Omental fat pad (tissue), 4 donors: ENCODE measurements around the gene EPS8L3. TPM values are rescaled to one million over a fixed set of nuclear protein-coding genes. Genes with fewer than 3 reads are reported as not detected.

Experiments
- ATAC-seq: fragments of 150-250 bp; one replicate; pipeline ENCODE4 v1.9.1; 2016; ENCODE audit warnings: mild to moderate bottlenecking, moderate library complexity; ENCODE audit not compliant: low FRiP score
- DNase-seq: peaks from one replicate; pipeline ENCODE4 v3.0.0-alpha.2; 2019; ENCODE audit warnings: low spot score
- total RNA-seq, 4 donors: library from RNA; depleted of rRNA; stranded (reverse); fragments of >200 nt; gene quantifications; one replicate each; pipeline ENCODE4 v1.1.0, GENCODE V29; 2016
- TF ChIP-seq, protein P1 (sequence below), 3 donors: fragments of 450-650 bp; IDR thresholded peaks; one replicate each; pipeline ENCODE4 v1.5.1; 2016 to 2017; ENCODE audit warnings: antibody characterized with exemption in 3 of 3, mild to moderate bottlenecking in 3 of 3, moderate library complexity in 2 of 3

The EPS8L3 gene
- total RNA-seq, 4 donors from 2014 or later = not detected

DNA sequence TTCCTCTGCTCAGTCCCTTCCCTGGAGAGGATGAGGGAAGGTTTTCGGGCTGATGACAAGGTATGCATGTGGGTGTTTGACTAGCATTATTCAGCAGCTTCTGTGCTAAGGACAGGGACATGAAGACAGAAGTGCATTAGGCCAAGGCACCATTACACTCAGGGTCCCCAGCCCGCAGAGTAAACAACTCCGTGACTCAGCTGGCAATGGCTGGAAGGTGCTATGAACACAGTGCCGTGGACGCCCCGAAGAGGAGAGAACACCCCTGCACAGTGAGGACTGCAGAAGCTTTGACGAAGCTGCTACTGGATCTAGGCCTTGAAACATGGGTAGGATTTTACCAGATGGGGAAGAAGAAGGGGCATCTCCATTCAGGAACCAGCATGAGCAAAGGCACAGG, 13.7 kb upstream of the EPS8L3 start:
- TF ChIP-seq, protein P1, sequence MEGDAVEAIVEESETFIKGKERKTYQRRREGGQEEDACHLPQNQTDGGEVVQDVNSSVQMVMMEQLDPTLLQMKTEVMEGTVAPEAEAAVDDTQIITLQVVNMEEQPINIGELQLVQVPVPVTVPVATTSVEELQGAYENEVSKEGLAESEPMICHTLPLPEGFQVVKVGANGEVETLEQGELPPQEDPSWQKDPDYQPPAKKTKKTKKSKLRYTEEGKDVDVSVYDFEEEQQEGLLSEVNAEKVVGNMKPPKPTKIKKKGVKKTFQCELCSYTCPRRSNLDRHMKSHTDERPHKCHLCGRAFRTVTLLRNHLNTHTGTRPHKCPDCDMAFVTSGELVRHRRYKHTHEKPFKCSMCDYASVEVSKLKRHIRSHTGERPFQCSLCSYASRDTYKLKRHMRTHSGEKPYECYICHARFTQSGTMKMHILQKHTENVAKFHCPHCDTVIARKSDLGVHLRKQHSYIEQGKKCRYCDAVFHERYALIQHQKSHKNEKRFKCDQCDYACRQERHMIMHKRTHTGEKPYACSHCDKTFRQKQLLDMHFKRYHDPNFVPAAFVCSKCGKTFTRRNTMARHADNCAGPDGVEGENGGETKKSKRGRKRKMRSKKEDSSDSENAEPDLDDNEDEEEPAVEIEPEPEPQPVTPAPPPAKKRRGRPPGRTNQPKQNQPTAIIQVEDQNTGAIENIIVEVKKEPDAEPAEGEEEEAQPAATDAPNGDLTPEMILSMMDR (IDR thresholded peaks at IDR 0.05) = no peak
- no peak for ATAC-seq
- no peak for DNase-seq

DNA sequence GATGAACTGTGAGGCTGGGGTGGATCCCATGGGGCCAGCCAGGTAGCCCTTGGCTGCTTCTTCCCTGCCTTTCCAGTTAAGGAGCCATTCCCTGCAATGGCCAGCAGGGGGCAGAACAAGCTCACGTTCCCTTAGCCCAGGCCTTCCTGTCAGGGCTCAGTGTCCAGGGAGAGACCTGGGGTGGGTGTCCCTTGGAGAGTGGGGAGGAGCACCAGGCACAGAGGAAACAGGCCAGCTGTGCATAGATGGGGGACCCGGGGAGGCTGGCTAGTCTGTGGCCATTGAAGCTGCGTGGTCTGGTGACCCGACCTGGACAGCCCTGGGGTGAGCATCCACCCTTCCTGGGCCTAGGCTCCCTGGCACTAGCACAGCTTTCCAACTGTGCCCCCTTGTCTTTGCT, 13.2 kb upstream of the EPS8L3 start:
- DNase-seq (peak; percentile 76), ATAC-seq (peak; percentile 70)
- TF ChIP-seq, protein P1 (IDR thresholded peaks at IDR 0.05) = peak in 2 of 3 donors; percentile 93 to 94

DNA sequence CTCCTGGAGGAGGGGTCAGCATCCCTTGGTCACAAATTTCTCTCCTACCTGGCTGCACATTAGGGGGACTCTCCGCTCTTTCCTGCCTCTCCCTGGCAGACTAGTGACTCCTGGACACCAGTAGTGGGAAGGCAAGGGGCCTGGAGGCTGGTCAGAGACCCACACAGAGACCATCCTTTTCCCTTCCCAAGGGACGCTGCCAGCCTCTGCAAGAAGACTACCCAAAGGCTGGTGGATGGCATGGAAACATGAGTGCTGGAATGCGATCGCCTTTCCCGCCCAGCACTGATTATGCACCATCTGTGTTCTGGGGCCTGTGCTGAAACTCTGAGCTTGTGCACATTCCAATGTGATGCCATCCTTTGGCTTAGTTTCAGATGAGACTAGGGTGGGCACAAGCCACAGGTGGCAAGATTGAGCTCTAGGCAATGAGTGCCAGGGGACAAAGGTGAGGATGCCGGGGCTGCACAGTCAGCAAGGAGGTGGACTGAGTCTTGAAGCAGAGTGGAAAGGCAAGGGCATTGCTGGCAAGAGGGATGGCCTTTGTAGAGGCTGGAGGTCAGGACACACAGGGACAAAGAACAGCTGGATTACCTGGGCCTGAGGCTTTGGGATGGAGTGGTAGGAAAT, 12.6 kb upstream of the EPS8L3 start:
- DNase-seq (no peak), ATAC-seq (no peak)
- TF ChIP-seq, protein P1 (IDR thresholded peaks at IDR 0.05) = no peak

DNA sequence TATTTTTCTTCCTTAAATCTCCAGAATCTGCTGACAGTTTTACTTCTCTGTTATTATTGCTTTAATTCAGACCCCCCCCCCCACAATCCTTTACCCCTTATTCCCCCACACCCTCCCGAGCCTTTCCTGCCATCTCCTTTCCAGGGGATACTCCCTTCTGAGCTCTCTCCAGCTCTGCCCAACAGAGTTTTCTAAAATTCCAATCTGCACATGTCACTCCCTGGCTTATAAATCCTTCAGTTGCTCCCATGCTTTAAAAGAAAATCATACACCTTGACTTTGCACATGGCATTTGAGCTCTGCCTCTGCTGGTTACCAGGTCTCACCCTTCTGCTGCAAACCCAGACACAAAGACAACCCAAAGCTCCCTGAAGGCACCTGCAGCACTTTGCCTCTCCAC, 11.7 kb upstream of the EPS8L3 start:
- DNase-seq (no peak), ATAC-seq (no peak)
- TF ChIP-seq, protein P1 (IDR thresholded peaks at IDR 0.05) = no peak

DNA sequence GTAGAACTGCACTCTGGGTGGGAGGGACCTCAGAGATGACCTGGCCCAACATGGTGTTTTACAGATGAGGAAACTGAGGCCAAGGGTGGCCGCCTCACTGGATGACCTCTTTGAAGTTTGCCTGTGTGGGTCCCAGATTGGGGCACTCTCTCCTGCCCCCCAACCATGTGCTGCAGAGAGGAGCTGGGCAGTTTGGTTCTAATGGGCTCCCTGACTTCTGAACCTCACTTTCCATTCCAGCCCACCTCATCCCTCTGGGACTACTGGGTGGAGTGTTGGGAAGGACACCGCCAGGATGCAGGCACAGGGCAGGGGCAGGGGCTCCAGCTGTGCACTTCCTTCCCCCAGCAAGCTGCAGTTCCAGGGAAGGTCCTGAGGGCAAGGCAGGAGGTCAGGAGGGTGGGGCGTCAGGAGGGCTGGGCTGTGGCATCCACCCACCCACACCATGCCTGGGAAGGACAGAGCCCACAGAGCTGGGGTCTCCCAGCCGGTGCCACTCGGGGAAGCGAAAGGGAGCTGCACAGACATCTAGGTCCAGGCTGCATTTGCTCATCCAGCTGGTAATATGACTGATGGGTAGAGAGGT, 10.3 kb upstream of the EPS8L3 start:
- ATAC-seq (no peak), DNase-seq (no peak)
- TF ChIP-seq, protein P1 (IDR thresholded peaks at IDR 0.05) = no peak

DNA sequence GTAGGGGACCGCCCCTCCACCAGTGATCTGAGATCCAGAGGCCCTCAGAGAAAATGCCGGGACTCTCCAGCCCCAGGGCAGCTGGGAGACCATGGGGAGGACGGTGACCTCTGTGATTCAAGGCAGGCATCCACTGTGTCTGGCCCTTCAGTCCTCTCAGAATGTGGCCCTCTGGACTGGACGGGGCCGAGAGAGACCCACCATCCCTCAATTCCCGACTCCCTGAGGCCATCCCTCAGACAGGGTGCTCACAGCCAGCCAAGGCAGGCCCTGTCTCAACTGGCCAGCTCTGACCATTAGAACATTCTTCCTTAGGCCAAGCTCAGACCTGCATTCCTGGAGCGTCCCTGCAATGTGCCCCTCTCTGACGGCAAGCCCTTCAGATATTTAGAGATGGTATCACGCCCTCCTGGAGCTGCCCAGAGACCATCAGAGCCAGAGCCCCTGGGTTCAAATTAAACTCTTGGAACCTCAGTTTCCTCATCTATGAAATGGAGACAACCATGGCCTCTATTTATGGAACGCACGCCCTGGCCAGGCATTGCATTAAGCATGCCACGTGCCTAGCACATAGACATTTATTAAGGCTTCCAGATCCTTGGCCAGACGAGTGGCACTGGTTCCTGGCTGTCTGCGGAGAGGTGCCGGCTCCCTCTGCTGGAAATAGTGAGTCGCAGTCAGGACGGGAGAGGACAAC, 9.6 kb upstream of the EPS8L3 start:
- DNase-seq (no peak), ATAC-seq (peak; percentile 72)
- TF ChIP-seq, protein P1 (IDR thresholded peaks at IDR 0.05) = peak in 2 of 3 donors; percentile 77 to 79
